GM23248 (cell line): ENCODE measurements around the gene FSCN2.

ENCODE experiments used
- EZH2 ChIP-seq: fragments of 200-600 bp; sonication (generic); IDR thresholded peaks from 2 replicates; pipeline ENCODE4 v1.6.1; 2018; ENCODE audit warnings: antibody characterized with exemption, mild to moderate bottlenecking; ENCODE audit not compliant: insufficient read depth, poor library complexity, severe bottlenecking
- EZH2phosphoT487 ChIP-seq: fragments of 200-600 bp; sonication (generic); IDR thresholded peaks from 2 replicates; pipeline ENCODE4 v1.6.1; 2018; ENCODE audit warnings: antibody characterized with exemption, moderate library complexity, mild to moderate bottlenecking, low read depth; ENCODE audit not compliant: insufficient read depth

- TF ChIP-seq EZH2: no peak
- TF ChIP-seq EZH2phosphoT487: no peak
Observed at GRCh38 chr17:81540676-81541027, 12.5 kb downstream of the FSCN2 start.
